Measurements from ENCODE around the gene CCSER1.

DNA sequence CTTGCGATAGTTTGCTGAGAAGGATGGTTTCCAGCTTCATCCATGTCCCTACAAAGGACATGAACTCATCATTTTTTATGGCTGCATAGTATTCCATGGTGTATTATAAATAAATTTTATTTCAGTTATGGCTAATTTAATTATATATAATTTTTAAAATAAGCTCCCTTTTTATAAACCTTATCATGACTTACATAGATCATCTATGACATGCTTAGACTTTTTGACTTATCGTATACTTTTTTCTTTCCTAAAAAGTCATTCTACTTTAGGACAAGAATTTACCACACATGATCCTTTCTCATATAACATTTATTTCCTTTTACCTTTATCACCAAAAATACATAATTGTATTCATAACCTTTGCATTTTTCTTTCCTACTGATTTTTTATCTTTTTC is 376.5 kb downstream of the CCSER1 start:
- TF ChIP-seq, protein P1, sequence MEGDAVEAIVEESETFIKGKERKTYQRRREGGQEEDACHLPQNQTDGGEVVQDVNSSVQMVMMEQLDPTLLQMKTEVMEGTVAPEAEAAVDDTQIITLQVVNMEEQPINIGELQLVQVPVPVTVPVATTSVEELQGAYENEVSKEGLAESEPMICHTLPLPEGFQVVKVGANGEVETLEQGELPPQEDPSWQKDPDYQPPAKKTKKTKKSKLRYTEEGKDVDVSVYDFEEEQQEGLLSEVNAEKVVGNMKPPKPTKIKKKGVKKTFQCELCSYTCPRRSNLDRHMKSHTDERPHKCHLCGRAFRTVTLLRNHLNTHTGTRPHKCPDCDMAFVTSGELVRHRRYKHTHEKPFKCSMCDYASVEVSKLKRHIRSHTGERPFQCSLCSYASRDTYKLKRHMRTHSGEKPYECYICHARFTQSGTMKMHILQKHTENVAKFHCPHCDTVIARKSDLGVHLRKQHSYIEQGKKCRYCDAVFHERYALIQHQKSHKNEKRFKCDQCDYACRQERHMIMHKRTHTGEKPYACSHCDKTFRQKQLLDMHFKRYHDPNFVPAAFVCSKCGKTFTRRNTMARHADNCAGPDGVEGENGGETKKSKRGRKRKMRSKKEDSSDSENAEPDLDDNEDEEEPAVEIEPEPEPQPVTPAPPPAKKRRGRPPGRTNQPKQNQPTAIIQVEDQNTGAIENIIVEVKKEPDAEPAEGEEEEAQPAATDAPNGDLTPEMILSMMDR (IDR thresholded peaks at IDR 0.05): no peak
- no peak for TF ChIP-seq EP300 (IDR thresholded peaks at IDR 0.05)
- TF ChIP-seq POLR2AphosphoS5 (IDR thresholded peaks at IDR 0.05): no peak

Measured in esophagus muscularis mucosa (tissue), 4 donors.